Neuronal stem cell (in vitro differentiated cells): ENCODE data around the gene NUDT8.
"Not testable (repeated sequence)": the region's sequence is repeated elsewhere in the genome, so short reads cannot be mapped to it uniquely, and the experiment has no call there.

Experiments
- DNase-seq: peaks from one replicate; pipeline ENCODE4 v3.0.0-alpha.2; 2013; ENCODE audit warnings: low spot score
- H2AFZ ChIP-seq: one replicate; pipeline ENCODE4 v1.6.1; 2013; ENCODE audit warnings: mild to moderate bottlenecking, low read length, inconsistent platforms
- H2AK5ac ChIP-seq: 2 replicates; pipeline ENCODE4 v1.6.1; 2013; ENCODE audit warnings: low read depth, mild to moderate bottlenecking, inconsistent platforms, low read length, moderate library complexity, mixed read lengths
- H2BK120ac ChIP-seq: 2 replicates; pipeline ENCODE4 v1.6.1; 2013; ENCODE audit warnings: low read depth, mild to moderate bottlenecking, inconsistent platforms, low read length, moderate library complexity, mixed read lengths
- H2BK12ac ChIP-seq: one replicate; pipeline ENCODE4 v1.6.1; 2013; ENCODE audit warnings: low read length, inconsistent platforms
- H2BK15ac ChIP-seq: 2 replicates; pipeline ENCODE4 v1.6.1; 2013; ENCODE audit warnings: mild to moderate bottlenecking, low read length, inconsistent platforms, mixed read lengths
- H2BK5ac ChIP-seq: one replicate; pipeline ENCODE4 v1.6.1; 2013; ENCODE audit warnings: inconsistent platforms, mild to moderate bottlenecking, low read length, moderate library complexity
- H3K14ac ChIP-seq: one replicate; pipeline ENCODE4 v1.6.1; 2013; ENCODE audit warnings: low read length, inconsistent platforms
- H3K18ac ChIP-seq: 2 replicates; pipeline ENCODE4 v1.6.1; 2013; ENCODE audit warnings: low read length, inconsistent platforms
- H3K23ac ChIP-seq: 2 replicates; pipeline ENCODE4 v1.6.1; 2013; ENCODE audit warnings: low read depth, mild to moderate bottlenecking, mixed read lengths, low read length, inconsistent platforms; ENCODE audit not compliant: poor library complexity
- H3K27ac ChIP-seq: replicated peaks from 3 replicates; pipeline ENCODE4 v1.5.1; 2013; ENCODE audit warnings: low read length, inconsistent platforms
- H3K27me3 ChIP-seq, 3 experiments: 2 replicates each; pipeline ENCODE4 v1.6.1; 2013; ENCODE audit warnings: low read length in 3 of 3, mild to moderate bottlenecking in 2 of 3, inconsistent platforms in 1 of 3, low read depth in 1 of 3, mixed read lengths in 1 of 3, moderate library complexity in 1 of 3; ENCODE audit not compliant: control insufficient read depth in 3 of 3, insufficient read depth in 3 of 3
- H3K36me3 ChIP-seq, 2 donors: replicated peaks in 1 of 2; 2 replicates each; pipeline ENCODE4 v1.6.1; 2013; ENCODE audit warnings: low read length in 2 of 2; ENCODE audit not compliant: control insufficient read depth in 2 of 2, insufficient read depth in 2 of 2
- H3K4ac ChIP-seq: 2 replicates; pipeline ENCODE4 v1.6.1; 2013; ENCODE audit warnings: inconsistent platforms, mild to moderate bottlenecking, low read length, moderate library complexity
- H3K4me1 ChIP-seq, 2 donors: 1 replicate in 1 of 2; 2 replicates in 1 of 2; pipeline ENCODE4 v1.6.1; 2013; ENCODE audit warnings: low read length in 2 of 2, low read depth in 1 of 2; ENCODE audit not compliant: control insufficient read depth in 2 of 2, insufficient read depth in 1 of 2
- H3K4me2 ChIP-seq: one replicate; pipeline ENCODE4 v1.6.1; 2013; ENCODE audit warnings: mild to moderate bottlenecking, low read length, inconsistent platforms; ENCODE audit not compliant: insufficient read depth, poor library complexity, severe bottlenecking
- H3K4me3 ChIP-seq, 2 donors: 2 replicates each; pipeline ENCODE4 v1.5.1; 2013; ENCODE audit warnings: low read length in 2 of 2, mild to moderate bottlenecking in 2 of 2, inconsistent platforms in 1 of 2, moderate library complexity in 1 of 2
- H3K79me1 ChIP-seq: one replicate; pipeline ENCODE4 v1.6.1; 2013; ENCODE audit warnings: low read depth, mild to moderate bottlenecking, inconsistent platforms, low read length, moderate library complexity
- H3K9ac ChIP-seq: one replicate; pipeline ENCODE4 v1.6.1; 2013; ENCODE audit warnings: mild to moderate bottlenecking, low read depth, low read length, inconsistent platforms; ENCODE audit not compliant: poor library complexity
- H3K9me3 ChIP-seq, 2 donors: replicated peaks in 1 of 2; 2 replicates each; pipeline versions ENCODE3 to v1.6.1; 2013; ENCODE audit warnings: low read length in 2 of 2, mild to moderate bottlenecking in 2 of 2, inconsistent platforms in 1 of 2, low read depth in 1 of 2, mixed read lengths in 1 of 2, moderate library complexity in 1 of 2; ENCODE audit not compliant: control insufficient read depth in 2 of 2, insufficient read depth in 1 of 2
- H4K8ac ChIP-seq: one replicate; pipeline ENCODE4 v1.6.1; 2013; ENCODE audit warnings: low read depth, mild to moderate bottlenecking, inconsistent platforms, low read length, moderate library complexity
- H4K91ac ChIP-seq: one replicate; pipeline ENCODE4 v1.6.1; 2013; ENCODE audit warnings: low read length, low read depth, mild to moderate bottlenecking, inconsistent platforms; ENCODE audit not compliant: poor library complexity
- WGBS, 2 donors: extraction: QIAGEN DNeasy Blood & Tissue Kit; methylation state at CpG; one replicate each; pipeline ENCODE4 v1.1.7; 2013; ENCODE audit warnings: missing lambda C conversion rate in 2 of 2, mixed read lengths in 1 of 2; ENCODE audit not compliant: insufficient read length in 2 of 2, insufficient replicate concordance in 1 of 2; ENCODE audit errors: extremely low coverage in 2 of 2; 5-methylcytosine and 5-hydroxymethylcytosine counted together

The NUDT8 gene

GRCh38 chr11:67663532-67664212 lies 33.9 kb upstream of the NUDT8 start:
- H3K4me1 ChIP-seq: no peaks in the 10 kb centered on the region
- no peak overlapping the region for H3K18ac ChIP-seq
- H2BK120ac ChIP-seq: peak overlapping the region; percentile 16
- no peak overlapping the region for H3K4me3 ChIP-seq
- peak overlapping the region; percentile 82 for H2BK5ac ChIP-seq
- H4K91ac ChIP-seq: no peak overlapping the region
- H2AFZ ChIP-seq: no peak overlapping the region
- peak overlapping the region; percentile 66 for H3K4ac ChIP-seq
- peaks cover 0 to 14% (median 0%) of the 10 kb centered on the region in 3 experiments for H3K27me3 ChIP-seq
- no peak overlapping the region for H3K4me2 ChIP-seq
- peak overlapping the region; percentile 58 for H2BK12ac ChIP-seq
- peak overlapping the region; percentile 94 for H2BK15ac ChIP-seq
- peak overlapping the region; percentile 99 for H3K14ac ChIP-seq
- no peak overlapping the region for H4K8ac ChIP-seq
- H3K9me3 ChIP-seq: no peaks in the 10 kb centered on the region
- peak overlapping the region; percentile 53 for H2AK5ac ChIP-seq
- peak overlapping the region; percentile 80 for H3K23ac ChIP-seq
- no peak overlapping the region for H3K27ac ChIP-seq
- H3K79me1 ChIP-seq: no peaks in the 10 kb centered on the region
- no peak for DNase-seq
- H3K9ac ChIP-seq: peak overlapping the region; percentile 44
- WGBS, 2 donors: no CpG with 5 or more reads among the region's 22 CpGs
- H3K36me3 ChIP-seq: no peaks in the 10 kb centered on the region

GRCh38 chr11:67662835-67663531 lies 33.2 kb upstream of the NUDT8 start:
- Histone ChIP-seq H3K79me1 (no peaks in the 10 kb centered on the region), H2AK5ac (peak overlapping the region; percentile 53), H3K9me3 (no peaks in the 10 kb centered on the region), H3K4me1 (no peaks in the 10 kb centered on the region), H2BK15ac (peak overlapping the region; percentile 45), H3K4ac (peak overlapping the region; percentile 37), H3K4me3 (no peak overlapping the region), H4K91ac (no peak overlapping the region), H3K27me3 (peaks cover 0 to 14% (median 0%) of the 10 kb centered on the region in 3 experiments), H3K14ac (peak overlapping the region; percentile 99), H3K36me3 (no peaks in the 10 kb centered on the region), H2BK120ac (peak overlapping the region; percentile 16), H3K9ac (no peak overlapping the region), H3K27ac (no peak overlapping the region), H2AFZ (no peak overlapping the region), H4K8ac (peak overlapping the region; percentile 92), H3K18ac (peak overlapping the region; percentile 87), H2BK12ac (peak overlapping the region; percentile 63), H2BK5ac (peak overlapping the region; percentile 82), H3K23ac (no peak overlapping the region), H3K4me2 (no peak overlapping the region)
- DNase-seq: no peak
- WGBS, 2 donors: no CpG with 5 or more reads among the region's 19 CpGs

- Histone ChIP-seq H2BK15ac (peak overlapping the region; percentile 45), H3K4me1 (no peaks in the 10 kb centered on the region), H3K23ac (no peak overlapping the region), H2BK5ac (peak overlapping the region; percentile 82), H3K79me1 (no peaks in the 10 kb centered on the region), H2AK5ac (peak overlapping the region; percentile 53), H3K18ac (peak overlapping the region; percentile 87), H2BK12ac (peak overlapping the region; percentile 66), H3K14ac (peak overlapping the region; percentile 31), H3K9ac (no peak overlapping the region), H3K4ac (no peak overlapping the region), H2AFZ (no peak overlapping the region), H4K91ac (no peak overlapping the region), H3K9me3 (peaks cover 0 to 2% of the 10 kb centered on the region in 2 donors), H3K27me3 (peaks cover 0 to 14% (median 0%) of the 10 kb centered on the region in 3 experiments), H3K36me3 (no peaks in the 10 kb centered on the region), H4K8ac (peak overlapping the region; percentile 72), H2BK120ac (no peak overlapping the region), H3K4me2 (no peak overlapping the region), H3K4me3 (no peak overlapping the region), H3K27ac (no peak overlapping the region)
- DNase-seq: no peak
- WGBS, 2 donors: no CpG with 5 or more reads among the region's 12 CpGs
Observed at GRCh38 chr11:67662142-67662834, 32.6 kb upstream of the NUDT8 start.

GRCh38 chr11:67660752-67661151 lies 31.0 kb upstream of the NUDT8 start:
- not testable (repeated sequence) for H2BK12ac ChIP-seq, H4K8ac ChIP-seq, H3K4me1 ChIP-seq, H3K9ac ChIP-seq, H3K36me3 ChIP-seq, H2BK15ac ChIP-seq, H3K27ac ChIP-seq, H3K14ac ChIP-seq, H3K4me3 ChIP-seq, DNase-seq, H2AFZ ChIP-seq, H3K18ac ChIP-seq, H2BK120ac ChIP-seq, H3K79me1 ChIP-seq, H2AK5ac ChIP-seq, H3K4ac ChIP-seq, H3K9me3 ChIP-seq, H2BK5ac ChIP-seq, H3K4me2 ChIP-seq, H4K91ac ChIP-seq, H3K23ac ChIP-seq
- peaks cover 0 to 14% (median 0%) of the 10 kb centered on the region in 3 experiments for H3K27me3 ChIP-seq
- WGBS, 2 donors: no CpG with 5 or more reads among the region's 5 CpGs
